Measurements from ENCODE around the gene LRFN4. TPM values are rescaled to one million over a fixed set of nuclear protein-coding genes. Genes with fewer than 3 reads are reported as not detected.

The LRFN4 gene
- total RNA-seq, 3 donors from 2014 or later (not counting 1 experiment from before 2014, with no cell fraction given) = 1.2 to 3.4 (median 2.0) TPM

DNA sequence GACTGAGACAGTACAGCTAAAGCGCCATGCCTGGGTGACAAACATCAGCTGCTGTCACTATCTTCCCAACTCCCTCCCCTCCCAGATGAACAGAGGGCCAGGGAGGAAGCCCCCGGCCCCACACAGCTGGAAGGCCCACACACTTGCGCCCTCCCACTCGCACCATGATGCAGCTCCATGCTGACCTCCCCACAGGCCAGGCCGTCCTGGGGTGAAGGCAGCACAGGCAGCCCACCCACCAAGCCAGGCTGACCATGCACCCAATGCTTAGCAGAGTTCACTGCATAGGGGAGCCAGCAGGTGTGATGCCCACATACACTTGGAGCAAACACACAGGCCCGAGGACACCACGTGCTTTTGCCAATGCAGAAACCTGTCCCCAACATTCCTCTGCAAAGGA lies 22.1 kb downstream of the LRFN4 start:
- Histone ChIP-seq H3K4me3 (ENCODE audit: low read length) (no peak overlapping the region), H3K9me3 (ENCODE audit: control insufficient read depth, insufficient read depth, low read length) (no peaks in the 10 kb centered on the region), H3K36me3 (ENCODE audit: control insufficient read depth, insufficient read depth, low read length) (no peaks in the 10 kb centered on the region), H3K27me3 (ENCODE audit: control insufficient read depth, insufficient read depth, low read length) (no peaks in the 10 kb centered on the region), H3K27ac (ENCODE audit: low read length) (no peak overlapping the region), H3K4me1 (ENCODE audit: control insufficient read depth, insufficient read depth, low read length) (peaks cover 7% of the 10 kb centered on the region)
- no peak for DNase-seq
- Mint-ChIP-seq H3K36me3 (no peaks in the 10 kb centered on the region), H3K4me3 (no peak overlapping the region), H3K27ac (no peak overlapping the region), H3K9me3 (no peaks in the 10 kb centered on the region), H3K27me3 (ENCODE audit: low read depth in 2 of 2) (peaks cover 0 to 7% of the 10 kb centered on the region in 2 donors), H3K4me1 (peaks cover 0 to 15% of the 10 kb centered on the region in 2 donors)
- WGBS (ENCODE audit: insufficient coverage) = 87% methylated on average over 7 of the region's 7 CpGs
- intact Hi-C loops (cut with micrococcal nuclease) = no loop called here
- ATAC-seq = no peak
- TF ChIP-seq, protein P1, sequence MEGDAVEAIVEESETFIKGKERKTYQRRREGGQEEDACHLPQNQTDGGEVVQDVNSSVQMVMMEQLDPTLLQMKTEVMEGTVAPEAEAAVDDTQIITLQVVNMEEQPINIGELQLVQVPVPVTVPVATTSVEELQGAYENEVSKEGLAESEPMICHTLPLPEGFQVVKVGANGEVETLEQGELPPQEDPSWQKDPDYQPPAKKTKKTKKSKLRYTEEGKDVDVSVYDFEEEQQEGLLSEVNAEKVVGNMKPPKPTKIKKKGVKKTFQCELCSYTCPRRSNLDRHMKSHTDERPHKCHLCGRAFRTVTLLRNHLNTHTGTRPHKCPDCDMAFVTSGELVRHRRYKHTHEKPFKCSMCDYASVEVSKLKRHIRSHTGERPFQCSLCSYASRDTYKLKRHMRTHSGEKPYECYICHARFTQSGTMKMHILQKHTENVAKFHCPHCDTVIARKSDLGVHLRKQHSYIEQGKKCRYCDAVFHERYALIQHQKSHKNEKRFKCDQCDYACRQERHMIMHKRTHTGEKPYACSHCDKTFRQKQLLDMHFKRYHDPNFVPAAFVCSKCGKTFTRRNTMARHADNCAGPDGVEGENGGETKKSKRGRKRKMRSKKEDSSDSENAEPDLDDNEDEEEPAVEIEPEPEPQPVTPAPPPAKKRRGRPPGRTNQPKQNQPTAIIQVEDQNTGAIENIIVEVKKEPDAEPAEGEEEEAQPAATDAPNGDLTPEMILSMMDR (IDR thresholded peaks at IDR 0.05) = no peak

DNA sequence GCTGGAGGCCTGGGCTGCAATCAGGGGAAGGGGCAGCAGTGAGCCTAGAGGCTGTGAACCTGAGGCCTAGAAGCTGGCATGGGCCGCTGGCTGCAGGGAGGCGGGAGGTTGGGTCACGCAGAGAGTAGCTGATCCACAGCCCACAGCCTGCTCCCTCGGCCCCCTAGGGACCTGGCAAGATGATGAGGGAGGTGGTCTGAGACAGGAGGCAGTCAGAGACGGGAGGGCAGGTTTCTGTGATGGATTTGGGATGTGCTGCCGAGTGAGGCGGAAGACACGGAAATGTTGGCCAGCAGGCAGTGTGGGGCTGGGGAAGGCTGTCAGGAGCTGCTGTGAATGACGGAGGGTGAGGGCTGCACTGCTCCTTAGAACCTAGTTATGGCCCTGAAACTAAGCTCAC lies 22.7 kb downstream of the LRFN4 start:
- no peak overlapping the region for H3K27ac ChIP-seq (ENCODE audit: low read length)
- Mint-ChIP-seq H3K9me3 (no peaks in the 10 kb centered on the region), H3K27ac (no peak overlapping the region), H3K36me3 (no peaks in the 10 kb centered on the region), H3K4me1 (peaks cover 0 to 15% of the 10 kb centered on the region in 2 donors), H3K4me3 (no peak overlapping the region), H3K27me3 (ENCODE audit: low read depth in 2 of 2) (peaks cover 0 to 3% of the 10 kb centered on the region in 2 donors)
- ATAC-seq (no peak), DNase-seq (no peak)
- H3K9me3 ChIP-seq (ENCODE audit: control insufficient read depth, insufficient read depth, low read length) = no peaks in the 10 kb centered on the region
- intact Hi-C loops (cut with micrococcal nuclease) = no loop called here
- WGBS (ENCODE audit: insufficient coverage) = 91% methylated on average over 9 of the region's 9 CpGs
- H3K27me3 ChIP-seq (ENCODE audit: control insufficient read depth, insufficient read depth, low read length) = no peaks in the 10 kb centered on the region
- H3K36me3 ChIP-seq (ENCODE audit: control insufficient read depth, insufficient read depth, low read length) = no peaks in the 10 kb centered on the region
- H3K4me3 ChIP-seq (ENCODE audit: low read length) = no peak overlapping the region
- TF ChIP-seq, protein P1 (IDR thresholded peaks at IDR 0.05) = no peak
- peaks cover 7% of the 10 kb centered on the region for H3K4me1 ChIP-seq (ENCODE audit: control insufficient read depth, insufficient read depth, low read length)

- WGBS (ENCODE audit: insufficient coverage) = 95% methylated on average over 6 of the region's 8 CpGs
- Histone ChIP-seq H3K27ac (ENCODE audit: low read length) (no peak overlapping the region), H3K36me3 (ENCODE audit: control insufficient read depth, insufficient read depth, low read length) (no peaks in the 10 kb centered on the region), H3K9me3 (ENCODE audit: control insufficient read depth, insufficient read depth, low read length) (no peaks in the 10 kb centered on the region), H3K4me1 (ENCODE audit: control insufficient read depth, insufficient read depth, low read length) (peaks cover 7% of the 10 kb centered on the region), H3K27me3 (ENCODE audit: control insufficient read depth, insufficient read depth, low read length) (no peaks in the 10 kb centered on the region), H3K4me3 (ENCODE audit: low read length) (no peak overlapping the region)
- intact Hi-C loops (cut with micrococcal nuclease) = no loop called here
- no peak overlapping the region for H3K27ac Mint-ChIP-seq
- peaks cover 0 to 2% of the 10 kb centered on the region in 2 donors for H3K27me3 Mint-ChIP-seq (ENCODE audit: low read depth in 2 of 2)
- H3K4me3 Mint-ChIP-seq = no peak overlapping the region
- ATAC-seq = no peak
- H3K36me3 Mint-ChIP-seq = no peaks in the 10 kb centered on the region
- no peak for DNase-seq
- TF ChIP-seq, protein P1 (IDR thresholded peaks at IDR 0.05) = no peak
- peaks cover 0 to 15% of the 10 kb centered on the region in 2 donors for H3K4me1 Mint-ChIP-seq
- no peaks in the 10 kb centered on the region for H3K9me3 Mint-ChIP-seq
These were observed 23.1 kb downstream of the LRFN4 start for GRCh38 chr11:66879999-66880398.

Data from natural killer cell (primary cell).